GM18526 (cell line): ENCODE results near the gene SDSL.

Source experiments
- POLR2A ChIP-seq: IDR thresholded peaks from 3 replicates; pipeline ENCODE4 v1.6.1; 2011; ENCODE audit not compliant: insufficient read length; ENCODE audit errors: extremely low read depth

The SDSL gene

GRCh38 chr12:113392520-113392919, 29.7 kb upstream of the SDSL start:
- TF ChIP-seq POLR2A = no peak

- no peak for TF ChIP-seq POLR2A
These were observed 29.1 kb upstream of the SDSL start for GRCh38 chr12:113392988-113393579.

GRCh38 chr12:113393749-113394148, 28.4 kb upstream of the SDSL start:
- no peak for TF ChIP-seq POLR2A

- TF ChIP-seq POLR2A = no peak
These were observed 27.1 kb upstream of the SDSL start for GRCh38 chr12:113395119-113395518.

GRCh38 chr12:113396200-113396599, 26.0 kb upstream of the SDSL start:
- TF ChIP-seq POLR2A = no peak

- TF ChIP-seq POLR2A = no peak
These were observed 25.2 kb upstream of the SDSL start for GRCh38 chr12:113396828-113397496.

- no peak for TF ChIP-seq POLR2A
These were observed 24.5 kb upstream of the SDSL start for GRCh38 chr12:113397497-113398197.

GRCh38 chr12:113398346-113399290, 23.6 kb upstream of the SDSL start:
- no peak for TF ChIP-seq POLR2A

- TF ChIP-seq POLR2A = no peak
These were observed 22.7 kb upstream of the SDSL start for GRCh38 chr12:113399490-113399889.

GRCh38 chr12:113400362-113400761, 21.8 kb upstream of the SDSL start:
- no peak for TF ChIP-seq POLR2A

GRCh38 chr12:113401066-113402000, 20.8 kb upstream of the SDSL start:
- TF ChIP-seq POLR2A = no peak

GRCh38 chr12:113402586-113403260, 19.5 kb upstream of the SDSL start:
- TF ChIP-seq POLR2A = no peak
